GM19395 (cell line): ENCODE measurements around the gene TECPR2.
"Not testable (repeated sequence)": the region's sequence is repeated elsewhere in the genome, so short reads cannot be mapped to it uniquely, and the experiment has no call there.

Experiments used
- ATAC-seq: cut with Tn5 transposase; IDR thresholded peaks from one replicate; pipeline ENCODE4 v1.9.1; 2021; ENCODE audit warnings: mild to moderate bottlenecking, moderate library complexity; ENCODE audit not compliant: unreplicated experiment

TECPR2 gene

GRCh38 chr14:102333795-102334705 lies 28.7 kb upstream of the TECPR2 start:
- no peak for ATAC-seq

GRCh38 chr14:102335163-102335562 lies 27.6 kb upstream of the TECPR2 start:
- ATAC-seq, result no peak

- ATAC-seq, result no peak
Measured at GRCh38 chr14:102338724-102339123, 24.0 kb upstream of the TECPR2 start.

DNA sequence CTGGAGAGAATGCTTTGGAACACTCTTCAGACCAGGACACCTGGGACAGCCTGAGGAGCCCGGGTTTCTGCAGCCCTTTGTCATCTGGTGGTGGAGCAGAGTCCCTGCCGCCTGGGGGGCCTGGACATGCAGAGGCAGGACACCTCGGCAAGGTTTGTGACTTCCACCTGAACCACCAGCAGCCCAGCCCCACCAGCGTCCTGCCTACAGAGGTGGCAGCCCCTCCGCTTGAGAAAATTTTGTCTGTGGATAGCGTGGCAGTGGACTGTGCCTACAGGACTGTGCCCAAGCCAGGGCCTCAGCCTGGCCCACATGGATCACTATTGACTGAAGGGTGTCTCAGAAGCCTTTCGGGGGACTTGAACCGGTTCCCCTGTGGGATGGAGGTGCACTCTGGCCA lies 21.2 kb upstream of the TECPR2 start:
- no peak for ATAC-seq

DNA sequence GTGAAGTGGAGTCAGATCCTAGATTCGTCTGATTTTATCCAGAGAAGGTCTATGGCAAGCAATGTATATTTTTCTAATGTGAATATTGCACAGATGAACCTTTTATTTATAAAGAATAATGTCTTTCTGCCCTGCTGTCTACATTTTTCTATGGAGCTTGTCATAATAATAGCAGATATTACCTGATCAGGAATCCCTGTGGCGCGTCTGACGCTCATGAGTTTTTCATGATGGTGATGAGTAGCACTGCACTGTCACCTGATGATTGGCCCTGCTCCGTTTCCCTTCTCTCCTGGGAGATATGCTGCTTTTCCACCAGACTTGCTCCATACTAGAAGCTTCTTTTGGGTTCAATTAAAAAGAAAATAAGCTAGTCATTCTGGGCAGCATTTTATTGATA lies 20.5 kb upstream of the TECPR2 start:
- no peak for ATAC-seq

DNA sequence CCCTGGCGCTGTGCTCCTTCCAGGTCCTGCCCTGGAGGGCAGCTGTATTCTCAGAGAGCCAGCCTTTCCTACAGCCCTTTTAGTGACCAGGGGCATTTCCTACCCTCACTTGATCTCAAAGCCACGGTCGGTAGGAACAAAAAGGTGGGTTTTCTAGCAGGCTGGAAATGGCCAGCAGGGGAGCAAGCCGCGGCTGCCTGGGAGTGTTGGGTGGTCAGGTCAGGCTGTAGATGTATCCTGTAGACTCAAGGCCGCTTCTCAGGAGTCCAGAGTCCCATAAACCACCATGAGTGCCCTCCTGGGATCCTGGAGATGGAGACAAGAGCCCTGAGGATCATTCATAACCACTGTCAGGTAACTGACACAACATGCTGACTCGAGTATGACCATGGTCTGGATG lies 18.7 kb upstream of the TECPR2 start:
- no peak for ATAC-seq

DNA sequence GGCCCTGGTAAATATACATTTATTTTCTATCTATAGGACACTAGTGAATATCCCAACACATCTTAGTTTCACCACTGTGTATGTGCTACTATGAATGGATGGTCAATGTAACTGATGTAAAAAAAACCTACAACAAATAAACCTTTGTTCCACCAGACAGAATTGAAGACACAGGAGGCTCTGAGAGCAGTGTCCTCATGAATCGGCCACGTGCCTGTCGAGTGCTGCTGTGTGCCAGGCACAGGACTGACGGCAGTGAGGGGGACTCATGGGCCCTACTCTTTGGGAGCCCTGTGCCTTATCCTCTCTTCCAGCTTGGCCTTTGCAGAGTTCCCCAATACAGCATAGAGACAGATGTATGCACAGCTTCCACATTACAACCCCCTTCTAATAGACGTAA lies 18.3 kb upstream of the TECPR2 start:
- ATAC-seq, result no peak

DNA sequence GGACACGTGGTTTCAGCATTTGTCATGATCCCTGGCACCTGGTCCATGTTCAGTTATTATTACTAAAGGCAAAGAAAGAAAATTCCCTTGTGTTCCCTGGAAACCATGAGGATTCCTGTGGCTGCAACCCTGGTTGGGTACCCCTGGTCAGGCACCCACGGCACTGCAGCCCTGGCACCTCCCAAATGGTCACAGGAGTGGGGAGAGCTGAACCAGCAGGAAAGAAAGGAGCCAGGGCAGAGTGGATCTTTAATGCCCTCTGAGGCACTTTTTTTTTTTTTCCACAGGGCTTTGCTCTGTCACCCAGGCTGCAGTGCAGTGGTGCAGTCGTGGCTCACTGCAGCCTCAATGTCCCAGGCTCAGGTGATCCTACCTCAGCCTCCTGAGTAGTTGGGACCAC lies 17.5 kb upstream of the TECPR2 start:
- no peak for ATAC-seq

DNA sequence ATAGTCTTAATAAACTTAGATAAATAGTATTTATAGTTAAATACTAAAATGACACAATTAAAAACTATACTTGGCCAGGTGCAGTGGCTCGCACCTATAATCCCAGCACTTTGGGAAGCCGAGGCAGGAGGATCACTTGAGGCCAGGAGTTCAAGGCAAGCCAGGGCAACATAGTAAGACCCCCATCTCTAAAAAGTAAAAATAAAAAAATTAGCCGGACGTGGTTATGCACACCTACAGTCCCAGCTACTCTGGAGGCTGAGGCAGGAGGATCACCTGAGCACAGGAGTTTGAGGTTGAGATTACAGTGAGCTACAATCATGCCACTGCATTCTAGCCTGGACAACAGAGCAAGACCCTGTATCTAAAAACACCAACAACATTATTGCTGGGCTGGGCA lies 16.1 kb upstream of the TECPR2 start:
- no peak for ATAC-seq

DNA sequence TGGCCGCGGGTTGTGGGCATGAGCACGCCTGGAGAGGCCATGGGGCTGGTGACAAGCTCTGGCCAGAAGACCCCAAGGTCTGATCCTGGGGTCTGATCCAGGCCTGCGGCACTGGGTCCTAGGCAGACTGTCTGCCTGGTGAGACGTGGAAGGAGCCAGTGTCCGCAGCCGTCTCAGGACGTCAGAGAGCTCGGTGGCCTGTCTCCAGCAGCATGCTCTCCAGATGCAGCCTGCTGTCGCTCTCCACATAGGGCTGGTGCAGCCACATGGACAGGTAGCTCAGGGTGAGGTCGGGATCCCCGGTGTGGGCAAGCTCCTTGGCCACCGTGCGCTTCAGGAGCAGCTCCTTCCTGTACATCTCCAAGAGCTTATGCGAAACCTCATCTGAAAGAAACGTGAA lies 14.4 kb upstream of the TECPR2 start:
- no peak for ATAC-seq

GRCh38 chr14:102351023-102351422 lies 11.7 kb upstream of the TECPR2 start:
- no peak for ATAC-seq

DNA sequence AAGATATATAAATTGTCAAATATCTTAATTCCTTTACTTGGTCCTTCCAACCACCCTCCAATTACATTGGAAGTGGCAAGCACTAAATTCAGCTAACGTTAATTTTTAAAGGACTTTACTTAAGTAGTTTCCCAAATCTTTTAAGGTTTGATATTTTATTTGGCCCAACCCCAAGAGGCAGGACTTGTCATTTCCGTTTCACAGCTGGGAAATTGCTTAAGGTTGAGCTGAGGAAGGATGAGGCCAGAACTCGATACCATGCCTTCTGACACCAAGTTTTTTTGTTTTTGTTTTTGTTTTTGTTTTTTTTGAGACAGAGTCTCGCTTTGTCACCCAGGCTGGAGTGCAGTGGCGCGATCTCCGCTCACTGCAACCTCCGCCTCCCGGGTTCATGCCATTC lies 11.1 kb upstream of the TECPR2 start:
- not testable (repeated sequence) for ATAC-seq

- no peak for ATAC-seq
Measured at GRCh38 chr14:102352213-102352612, 10.5 kb upstream of the TECPR2 start.

GRCh38 chr14:102353126-102353619 lies 9.6 kb upstream of the TECPR2 start:
- no peak for ATAC-seq

GRCh38 chr14:102356280-102356679 lies 6.5 kb upstream of the TECPR2 start:
- no peak for ATAC-seq

- ATAC-seq, result no peak
Measured at GRCh38 chr14:102359341-102359740, 3.4 kb upstream of the TECPR2 start.

DNA sequence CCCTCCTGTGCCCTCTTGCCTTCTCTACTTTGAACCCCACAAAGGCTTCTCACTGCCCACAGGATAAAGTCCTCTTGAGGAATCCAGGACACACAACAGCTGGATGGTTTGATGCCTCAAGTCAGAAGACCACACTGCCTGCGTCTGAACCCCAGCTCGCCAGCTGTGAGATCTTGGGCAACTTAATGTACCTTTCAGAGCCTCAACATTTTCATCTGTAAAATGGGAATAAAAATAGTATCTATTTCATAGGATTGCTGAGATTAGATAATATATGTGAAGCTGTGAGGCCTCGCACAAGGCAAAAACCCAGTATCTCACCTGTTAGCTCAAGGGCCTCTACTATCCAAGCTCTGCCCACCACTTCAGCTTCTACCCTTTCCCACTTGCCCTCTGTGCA lies 2.4 kb upstream of the TECPR2 start:
- no peak for ATAC-seq

DNA sequence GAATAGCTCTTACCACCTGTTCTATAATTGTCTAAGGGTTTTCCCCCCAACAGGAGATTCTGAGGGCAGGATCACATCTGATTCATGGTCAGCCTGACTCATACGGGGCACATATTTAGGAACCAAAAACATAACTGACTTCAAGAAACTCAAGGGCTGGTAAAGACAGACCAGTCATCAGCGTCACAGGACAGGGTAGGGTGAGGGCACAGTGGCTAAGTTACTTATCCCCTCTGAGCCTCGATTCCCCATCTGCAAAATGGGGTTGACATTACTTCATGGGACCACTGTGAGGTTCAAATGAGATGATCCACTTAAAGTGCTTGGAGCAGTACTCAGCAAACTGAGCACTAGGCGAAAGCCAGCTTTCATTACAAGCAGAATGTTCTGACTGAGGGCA lies 657 bp upstream of the TECPR2 start:
- peak; percentile 39 for ATAC-seq

DNA sequence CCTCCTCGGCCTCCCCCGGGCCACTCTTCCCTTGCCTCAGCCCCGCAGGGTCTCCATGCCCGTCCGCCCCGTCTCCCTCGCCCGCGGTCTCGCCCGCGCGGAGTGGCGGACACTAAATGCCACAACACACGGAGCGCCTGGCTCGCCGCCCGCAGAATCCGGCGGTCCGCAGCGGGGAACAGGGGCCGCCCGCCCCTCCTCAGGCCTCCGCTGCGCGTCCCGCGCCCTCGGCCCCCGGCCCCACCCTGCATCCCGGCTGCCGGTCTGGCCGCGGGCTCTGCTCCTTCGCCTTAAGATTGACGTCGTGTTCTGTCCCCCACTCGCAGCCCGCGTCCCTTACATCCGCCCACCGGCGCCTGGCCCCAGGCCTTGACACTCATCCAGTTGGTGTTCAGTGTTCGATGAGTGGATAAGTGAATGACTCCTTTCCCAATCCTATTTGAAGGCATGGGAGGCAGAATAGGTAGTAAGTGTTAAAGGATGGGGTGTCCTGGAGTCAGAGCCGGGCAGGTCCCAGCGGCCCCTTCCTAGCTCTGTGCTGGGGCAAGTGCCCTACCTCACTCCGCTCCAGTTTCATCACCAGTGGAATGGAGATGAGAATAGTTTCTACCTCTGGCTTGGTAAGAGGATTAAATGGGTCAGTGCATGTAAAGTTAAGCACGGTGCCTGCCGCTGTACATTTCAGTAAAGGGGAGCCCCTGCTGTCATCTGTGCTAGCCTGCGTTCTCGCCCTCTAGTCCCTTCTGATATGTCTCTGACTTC lies 622 bp downstream of the TECPR2 start:
- peak; percentile 31 for ATAC-seq

DNA sequence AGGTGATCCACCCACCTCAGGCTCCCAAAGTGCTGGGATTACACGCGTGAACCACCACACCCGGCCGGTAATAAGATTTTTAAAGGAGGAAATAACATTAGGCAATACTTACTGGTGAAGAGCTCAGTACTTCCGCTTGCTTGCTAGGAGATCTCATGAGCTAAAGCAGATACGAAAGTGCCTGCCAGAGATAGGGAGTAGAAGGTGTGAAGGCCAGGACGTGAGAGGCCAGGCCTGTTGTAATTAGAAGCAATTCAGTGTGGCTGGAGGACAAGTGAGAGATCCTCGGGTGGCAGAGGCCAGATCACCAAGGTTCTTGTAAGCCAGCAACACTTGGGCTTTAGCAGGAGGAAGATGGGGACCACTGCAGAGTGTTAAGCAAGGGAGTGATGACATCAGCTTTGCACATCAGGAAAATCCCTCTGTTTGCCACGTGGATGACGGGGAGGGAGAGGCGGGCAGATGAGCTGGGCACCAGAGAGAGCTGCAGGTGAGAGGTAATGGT lies 7.6 kb downstream of the TECPR2 start:
- no peak for ATAC-seq

DNA sequence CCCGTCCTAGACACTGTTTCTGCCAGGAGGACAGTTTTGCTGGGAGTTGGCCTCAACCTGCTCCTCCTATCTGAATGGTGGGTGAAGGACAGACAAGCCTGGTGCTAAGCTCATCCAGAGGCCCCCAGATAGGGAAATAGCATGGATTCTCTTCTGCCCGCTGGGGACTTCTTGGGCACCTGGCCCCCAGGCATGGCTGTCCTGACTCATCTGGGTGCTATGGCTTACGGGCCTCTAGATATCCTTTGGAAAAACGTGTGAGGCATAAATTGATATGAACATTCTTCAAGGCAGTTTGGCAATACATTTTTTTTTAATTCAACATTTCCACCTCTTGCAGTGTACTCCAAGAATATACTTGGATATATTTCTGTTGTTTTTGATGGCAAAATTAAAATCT lies 8.6 kb downstream of the TECPR2 start:
- no peak for ATAC-seq

GRCh38 chr14:102373110-102373509 lies 10.4 kb downstream of the TECPR2 start:
- ATAC-seq, result peak; percentile 51
